ENCODE results near the gene PLCB3. TPM values are rescaled to one million over a fixed set of nuclear protein-coding genes. Genes with fewer than 3 reads are reported as not detected.

The PLCB3 gene
- total and polyA plus RNA-seq, 2 of the 13 experiments (the other 11 are each of a cell fraction or from before 2014, with no cell fraction given), result 7.5 to 13.8 TPM

DNA sequence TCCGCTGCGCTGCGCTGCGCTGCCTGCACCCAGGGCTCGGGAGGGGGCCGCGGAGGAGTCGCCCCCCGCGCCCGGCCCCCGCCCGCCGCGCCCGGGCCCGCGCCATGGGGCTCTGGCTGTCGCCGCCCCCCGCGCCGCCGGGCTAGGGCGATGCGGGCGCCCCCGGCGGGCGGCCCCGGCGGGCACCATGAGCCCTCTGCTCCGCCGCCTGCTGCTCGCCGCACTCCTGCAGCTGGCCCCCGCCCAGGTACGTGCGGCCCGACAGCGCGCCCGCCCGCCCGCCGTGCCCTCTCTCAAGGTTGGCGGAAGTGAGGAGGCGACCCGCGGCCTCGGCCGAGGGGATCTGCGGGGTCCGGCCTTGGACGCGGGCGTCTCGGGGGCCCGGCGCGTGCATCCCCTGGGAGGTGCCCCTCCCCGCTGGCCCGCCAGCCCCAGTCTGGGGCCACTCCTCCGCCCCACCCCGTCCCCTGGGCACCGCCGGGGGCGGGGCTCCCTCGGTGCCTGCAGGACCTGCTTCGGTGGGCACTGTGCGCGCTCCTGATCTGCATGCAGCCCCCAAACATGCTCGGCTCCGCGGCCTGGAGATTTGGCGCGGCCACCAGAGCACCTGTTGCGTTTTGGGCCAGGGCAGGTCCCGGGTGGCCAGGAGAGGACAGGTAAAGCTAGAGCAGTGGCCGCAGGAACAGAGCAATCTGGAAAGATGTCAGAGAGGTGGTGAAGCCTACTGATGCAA is 16.5 kb upstream of the PLCB3 start (continued):
- TF ChIP-seq, protein P1, sequence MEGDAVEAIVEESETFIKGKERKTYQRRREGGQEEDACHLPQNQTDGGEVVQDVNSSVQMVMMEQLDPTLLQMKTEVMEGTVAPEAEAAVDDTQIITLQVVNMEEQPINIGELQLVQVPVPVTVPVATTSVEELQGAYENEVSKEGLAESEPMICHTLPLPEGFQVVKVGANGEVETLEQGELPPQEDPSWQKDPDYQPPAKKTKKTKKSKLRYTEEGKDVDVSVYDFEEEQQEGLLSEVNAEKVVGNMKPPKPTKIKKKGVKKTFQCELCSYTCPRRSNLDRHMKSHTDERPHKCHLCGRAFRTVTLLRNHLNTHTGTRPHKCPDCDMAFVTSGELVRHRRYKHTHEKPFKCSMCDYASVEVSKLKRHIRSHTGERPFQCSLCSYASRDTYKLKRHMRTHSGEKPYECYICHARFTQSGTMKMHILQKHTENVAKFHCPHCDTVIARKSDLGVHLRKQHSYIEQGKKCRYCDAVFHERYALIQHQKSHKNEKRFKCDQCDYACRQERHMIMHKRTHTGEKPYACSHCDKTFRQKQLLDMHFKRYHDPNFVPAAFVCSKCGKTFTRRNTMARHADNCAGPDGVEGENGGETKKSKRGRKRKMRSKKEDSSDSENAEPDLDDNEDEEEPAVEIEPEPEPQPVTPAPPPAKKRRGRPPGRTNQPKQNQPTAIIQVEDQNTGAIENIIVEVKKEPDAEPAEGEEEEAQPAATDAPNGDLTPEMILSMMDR (CRISPR knock-in tag; IDR thresholded peaks at IDR 0.05), result peak; percentile 22; the same call in 1 of the 2 replicates
- TF ChIP-seq CEBPB (IDR thresholded peaks at IDR 0.05; ENCODE audit: borderline replicate concordance, low read depth, low read length) (no peak), ZNF747 (CRISPR knock-in tag; IDR thresholded peaks at IDR 0.05; ENCODE audit: borderline replicate concordance) (0 out of 2 replicates have a peak, but pooled peaks have one; percentile 52), ARNT2 (CRISPR knock-in tag; IDR thresholded peaks at IDR 0.05; ENCODE audit: low read depth) (0 out of 2 replicates have a peak, but pooled peaks have one; percentile 50), ZNF772 (CRISPR knock-in tag; IDR thresholded peaks at IDR 0.05) (no peak), ZBTB1 (CRISPR knock-in tag; IDR thresholded peaks at IDR 0.05; ENCODE audit: borderline replicate concordance) (no peak), ZFP82 (CRISPR knock-in tag; IDR thresholded peaks at IDR 0.05; ENCODE audit: borderline replicate concordance) (no peak), SRSF1 (optimal IDR thresholded peaks at IDR 0.05; ENCODE audit: low read depth, low read length) (peak; percentile 40), HNF4A (CRISPR knock-in tag; IDR thresholded peaks at IDR 0.05) (no peak)
- TF ChIP-seq, protein P2, sequence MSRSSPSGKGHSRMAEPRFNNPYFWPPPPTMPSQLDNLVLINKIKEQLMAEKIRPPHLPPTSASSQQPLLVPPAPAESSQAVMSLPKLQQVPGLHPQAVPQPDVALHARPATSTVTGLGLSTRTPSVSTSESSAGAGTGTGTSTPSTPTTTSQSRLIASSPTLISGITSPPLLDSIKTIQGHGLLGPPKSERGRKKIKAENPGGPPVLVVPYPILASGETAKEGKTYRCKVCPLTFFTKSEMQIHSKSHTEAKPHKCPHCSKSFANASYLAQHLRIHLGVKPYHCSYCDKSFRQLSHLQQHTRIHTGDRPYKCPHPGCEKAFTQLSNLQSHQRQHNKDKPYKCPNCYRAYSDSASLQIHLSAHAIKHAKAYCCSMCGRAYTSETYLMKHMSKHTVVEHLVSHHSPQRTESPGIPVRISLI (CRISPR knock-in tag; IDR thresholded peaks at IDR 0.05; ENCODE audit: borderline replicate concordance), result no peak
- TF ChIP-seq, protein P3, sequence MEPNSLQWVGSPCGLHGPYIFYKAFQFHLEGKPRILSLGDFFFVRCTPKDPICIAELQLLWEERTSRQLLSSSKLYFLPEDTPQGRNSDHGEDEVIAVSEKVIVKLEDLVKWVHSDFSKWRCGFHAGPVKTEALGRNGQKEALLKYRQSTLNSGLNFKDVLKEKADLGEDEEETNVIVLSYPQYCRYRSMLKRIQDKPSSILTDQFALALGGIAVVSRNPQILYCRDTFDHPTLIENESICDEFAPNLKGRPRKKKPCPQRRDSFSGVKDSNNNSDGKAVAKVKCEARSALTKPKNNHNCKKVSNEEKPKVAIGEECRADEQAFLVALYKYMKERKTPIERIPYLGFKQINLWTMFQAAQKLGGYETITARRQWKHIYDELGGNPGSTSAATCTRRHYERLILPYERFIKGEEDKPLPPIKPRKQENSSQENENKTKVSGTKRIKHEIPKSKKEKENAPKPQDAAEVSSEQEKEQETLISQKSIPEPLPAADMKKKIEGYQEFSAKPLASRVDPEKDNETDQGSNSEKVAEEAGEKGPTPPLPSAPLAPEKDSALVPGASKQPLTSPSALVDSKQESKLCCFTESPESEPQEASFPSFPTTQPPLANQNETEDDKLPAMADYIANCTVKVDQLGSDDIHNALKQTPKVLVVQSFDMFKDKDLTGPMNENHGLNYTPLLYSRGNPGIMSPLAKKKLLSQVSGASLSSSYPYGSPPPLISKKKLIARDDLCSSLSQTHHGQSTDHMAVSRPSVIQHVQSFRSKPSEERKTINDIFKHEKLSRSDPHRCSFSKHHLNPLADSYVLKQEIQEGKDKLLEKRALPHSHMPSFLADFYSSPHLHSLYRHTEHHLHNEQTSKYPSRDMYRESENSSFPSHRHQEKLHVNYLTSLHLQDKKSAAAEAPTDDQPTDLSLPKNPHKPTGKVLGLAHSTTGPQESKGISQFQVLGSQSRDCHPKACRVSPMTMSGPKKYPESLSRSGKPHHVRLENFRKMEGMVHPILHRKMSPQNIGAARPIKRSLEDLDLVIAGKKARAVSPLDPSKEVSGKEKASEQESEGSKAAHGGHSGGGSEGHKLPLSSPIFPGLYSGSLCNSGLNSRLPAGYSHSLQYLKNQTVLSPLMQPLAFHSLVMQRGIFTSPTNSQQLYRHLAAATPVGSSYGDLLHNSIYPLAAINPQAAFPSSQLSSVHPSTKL (CRISPR knock-in tag; IDR thresholded peaks at IDR 0.05), result peak; percentile 45; the same call in 1 of the 2 replicates
- TF ChIP-seq, protein P4, sequence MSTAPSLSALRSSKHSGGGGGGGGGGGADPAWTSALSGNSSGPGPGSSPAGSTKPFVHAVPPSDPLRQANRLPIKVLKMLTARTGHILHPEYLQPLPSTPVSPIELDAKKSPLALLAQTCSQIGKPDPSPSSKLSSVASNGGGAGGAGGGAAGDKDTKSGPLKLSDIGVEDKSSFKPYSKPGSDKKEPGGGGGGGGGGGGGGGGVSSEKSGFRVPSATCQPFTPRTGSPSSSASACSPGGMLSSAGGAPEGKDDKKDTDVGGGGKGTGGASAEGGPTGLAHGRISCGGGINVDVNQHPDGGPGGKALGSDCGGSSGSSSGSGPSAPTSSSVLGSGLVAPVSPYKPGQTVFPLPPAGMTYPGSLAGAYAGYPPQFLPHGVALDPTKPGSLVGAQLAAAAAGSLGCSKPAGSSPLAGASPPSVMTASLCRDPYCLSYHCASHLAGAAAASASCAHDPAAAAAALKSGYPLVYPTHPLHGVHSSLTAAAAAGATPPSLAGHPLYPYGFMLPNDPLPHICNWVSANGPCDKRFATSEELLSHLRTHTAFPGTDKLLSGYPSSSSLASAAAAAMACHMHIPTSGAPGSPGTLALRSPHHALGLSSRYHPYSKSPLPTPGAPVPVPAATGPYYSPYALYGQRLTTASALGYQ (CRISPR knock-in tag; IDR thresholded peaks at IDR 0.05), result no peak
- TF ChIP-seq, protein P5, sequence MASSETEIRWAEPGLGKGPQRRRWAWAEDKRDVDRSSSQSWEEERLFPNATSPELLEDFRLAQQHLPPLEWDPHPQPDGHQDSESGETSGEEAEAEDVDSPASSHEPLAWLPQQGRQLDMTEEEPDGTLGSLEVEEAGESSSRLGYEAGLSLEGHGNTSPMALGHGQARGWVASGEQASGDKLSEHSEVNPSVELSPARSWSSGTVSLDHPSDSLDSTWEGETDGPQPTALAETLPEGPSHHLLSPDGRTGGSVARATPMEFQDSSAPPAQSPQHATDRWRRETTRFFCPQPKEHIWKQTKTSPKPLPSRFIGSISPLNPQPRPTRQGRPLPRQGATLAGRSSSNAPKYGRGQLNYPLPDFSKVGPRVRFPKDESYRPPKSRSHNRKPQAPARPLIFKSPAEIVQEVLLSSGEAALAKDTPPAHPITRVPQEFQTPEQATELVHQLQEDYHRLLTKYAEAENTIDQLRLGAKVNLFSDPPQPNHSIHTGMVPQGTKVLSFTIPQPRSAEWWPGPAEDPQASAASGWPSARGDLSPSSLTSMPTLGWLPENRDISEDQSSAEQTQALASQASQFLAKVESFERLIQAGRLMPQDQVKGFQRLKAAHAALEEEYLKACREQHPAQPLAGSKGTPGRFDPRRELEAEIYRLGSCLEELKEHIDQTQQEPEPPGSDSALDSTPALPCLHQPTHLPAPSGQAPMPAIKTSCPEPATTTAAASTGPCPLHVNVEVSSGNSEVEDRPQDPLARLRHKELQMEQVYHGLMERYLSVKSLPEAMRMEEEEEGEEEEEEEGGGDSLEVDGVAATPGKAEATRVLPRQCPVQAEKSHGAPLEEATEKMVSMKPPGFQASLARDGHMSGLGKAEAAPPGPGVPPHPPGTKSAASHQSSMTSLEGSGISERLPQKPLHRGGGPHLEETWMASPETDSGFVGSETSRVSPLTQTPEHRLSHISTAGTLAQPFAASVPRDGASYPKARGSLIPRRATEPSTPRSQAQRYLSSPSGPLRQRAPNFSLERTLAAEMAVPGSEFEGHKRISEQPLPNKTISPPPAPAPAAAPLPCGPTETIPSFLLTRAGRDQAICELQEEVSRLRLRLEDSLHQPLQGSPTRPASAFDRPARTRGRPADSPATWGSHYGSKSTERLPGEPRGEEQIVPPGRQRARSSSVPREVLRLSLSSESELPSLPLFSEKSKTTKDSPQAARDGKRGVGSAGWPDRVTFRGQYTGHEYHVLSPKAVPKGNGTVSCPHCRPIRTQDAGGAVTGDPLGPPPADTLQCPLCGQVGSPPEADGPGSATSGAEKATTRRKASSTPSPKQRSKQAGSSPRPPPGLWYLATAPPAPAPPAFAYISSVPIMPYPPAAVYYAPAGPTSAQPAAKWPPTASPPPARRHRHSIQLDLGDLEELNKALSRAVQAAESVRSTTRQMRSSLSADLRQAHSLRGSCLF (CRISPR knock-in tag; IDR thresholded peaks at IDR 0.05; ENCODE audit: borderline replicate concordance), result no peak
